Aorta (tissue), 5 donors: ENCODE data around the gene ZNF729. TPM values are rescaled to one million over a fixed set of nuclear protein-coding genes. Genes with fewer than 3 reads are reported as not detected.
A peak's percentile ranks its signal among the peaks of the same experiment; 100 is the strongest.
"Not testable (repeated sequence)": the region's sequence is repeated elsewhere in the genome, so short reads cannot be mapped to it uniquely, and the experiment has no call there.

Experiments
- ATAC-seq: fragments of 200-7000 bp; cut with Tn5 transposase; one replicate; pipeline ENCODE4 v1.9.1; 2022; ENCODE audit warnings: moderate library complexity; ENCODE audit not compliant: low FRiP score
- DNase-seq, 2 donors: peaks; one replicate each; pipeline ENCODE4 v3.0.0-alpha.2; 2020
- H3K27ac ChIP-seq, 2 donors: one replicate each; pipeline ENCODE4 v1.5.1; 2013; ENCODE audit warnings: low read length in 2 of 2, mild to moderate bottlenecking in 2 of 2, moderate library complexity in 2 of 2, control low read depth in 1 of 2, inconsistent platforms in 1 of 2, low read depth in 1 of 2
- H3K27me3 ChIP-seq, 2 donors: one replicate each; pipeline ENCODE4 v1.6.1; 2013; ENCODE audit warnings: control low read depth in 1 of 2, low read length in 1 of 2, mild to moderate bottlenecking in 1 of 2, moderate library complexity in 1 of 2; ENCODE audit not compliant: insufficient read depth in 2 of 2, control insufficient read depth in 1 of 2
- H3K36me3 ChIP-seq, 2 donors: one replicate each; pipeline ENCODE4 v1.6.1; 2013; ENCODE audit warnings: control low read depth in 1 of 2, low read length in 1 of 2, mild to moderate bottlenecking in 1 of 2; ENCODE audit not compliant: insufficient read depth in 2 of 2, control insufficient read depth in 1 of 2
- H3K4me1 ChIP-seq, 2 donors: one replicate each; pipeline ENCODE4 v1.6.1; 2013; ENCODE audit warnings: low read length in 2 of 2, control low read depth in 1 of 2, mild to moderate bottlenecking in 1 of 2, moderate library complexity in 1 of 2; ENCODE audit not compliant: insufficient read depth in 2 of 2, control insufficient read depth in 1 of 2
- H3K4me3 ChIP-seq, 2 donors: one replicate each; pipeline ENCODE4 v1.5.1; 2013; ENCODE audit warnings: low read length in 2 of 2, control low read depth in 1 of 2, mild to moderate bottlenecking in 1 of 2
- H3K9me3 ChIP-seq: one replicate; pipeline ENCODE4 v1.6.1; 2013; ENCODE audit warnings: mild to moderate bottlenecking, low read length; ENCODE audit not compliant: control insufficient read depth
- WGBS, 2 donors: extraction: QIAGEN DNeasy Blood & Tissue Kit; methylation state at CpG; one replicate each; pipeline ENCODE4 v1.1.7; 2013; 5-methylcytosine and 5-hydroxymethylcytosine counted together
- intact Hi-C, 2 donors: fragments of 100-400 bp; cut with DNase I; formaldehyde crosslinking; loops; one replicate each; pipeline versions ENCODE4 v1.14.2 to v1.15.0; 2022
- long read RNA-seq, 2 donors: library from polyadenylated mRNA; unstranded; transcript quantifications; one replicate each; pipeline ENCODE4 v2.0.0, GENCODE V29; 2020 to 2021
- polyA plus RNA-seq, 2 donors: library from polyadenylated mRNA; stranded (reverse); fragments of 200-250 nt; gene quantifications; one replicate each; pipeline ENCODE4 v1.2.3, GENCODE V29; 2013
- total RNA-seq, 2 donors: library from RNA; stranded (reverse); fragmentation: NEBNext Ultra II Directional; extraction: Animal tissue kit (Norgen Biotek cat#: 25700); gene quantifications; one replicate each; pipeline ENCODE4 v1.2.1, GENCODE V29; 2021
- donor health status: healthy with polysubstance abuse.
- donor health status: Bipolar disorder and iron deficiency.
- donor health status: DM: no; HTN: no; CAD: no.
- donor health status: DM: no; HTN: no; CAD: no.
- donor health status: DM: yes; HTN: yes; CAD: no.

The ZNF729 gene
- total RNA-seq, result not detected
- polyA plus RNA-seq, result not detected
- long read RNA-seq, donor 1, result 0 reads
- long read RNA-seq, donor 2, result 0 reads

GRCh38 chr19:22286151-22286810 is at the start of gene ZNF729:
Gene ZNF729 (plus strand): TSS chr19:22286441. CDS start chr19:22286526, 85 bp downstream.
- peaks cover 0 to 2% of the 10 kb centered on the region in 2 donors for H3K27me3 ChIP-seq
- H3K36me3 ChIP-seq, result no peaks in the 10 kb centered on the region
- H3K4me3 ChIP-seq, result no peak within 1 kb of the TSS
- H3K4me1 ChIP-seq, result no peaks in the 10 kb centered on the region
- DNase-seq (no peak), ATAC-seq (peak; percentile 38)
- 2 to 3% methylated on average over 31 to 32 of the region's 32 CpGs for WGBS, 2 donors
- intact Hi-C loops, result no loop called here
- no peak within 1 kb of the TSS for H3K27ac ChIP-seq
- peaks cover 2% of the 10 kb centered on the region for H3K9me3 ChIP-seq

- Histone ChIP-seq H3K27me3 (no peaks in the 10 kb centered on the region), H3K27ac (no peak overlapping the region), H3K4me3 (no peak overlapping the region), H3K9me3 (no peaks in the 10 kb centered on the region), H3K4me1 (no peaks in the 10 kb centered on the region), H3K36me3 (no peaks in the 10 kb centered on the region)
- intact Hi-C loops, result no loop called here
- ATAC-seq (no peak), DNase-seq (no peak)
Observed at GRCh38 chr19:22256856-22257255, 29.4 kb upstream of the ZNF729 start.

- no peaks in the 10 kb centered on the region for H3K9me3 ChIP-seq
- DNase-seq (no peak), ATAC-seq (no peak)
- H3K36me3 ChIP-seq, result no peaks in the 10 kb centered on the region
- WGBS, 2 donors, result 76 to 79% methylated on average over 2 of the region's 2 CpGs
- no peaks in the 10 kb centered on the region for H3K27me3 ChIP-seq
- H3K27ac ChIP-seq, result no peak overlapping the region
- intact Hi-C loops, result no loop called here
- no peak overlapping the region for H3K4me3 ChIP-seq
- H3K4me1 ChIP-seq, result no peaks in the 10 kb centered on the region
Observed at GRCh38 chr19:22257381-22257780, 28.9 kb upstream of the ZNF729 start.

GRCh38 chr19:22257916-22258315 is 28.3 kb upstream of the ZNF729 start:
- H3K9me3 ChIP-seq, result no peaks in the 10 kb centered on the region
- ATAC-seq, result no peak
- H3K4me1 ChIP-seq, result no peaks in the 10 kb centered on the region
- no peak overlapping the region for H3K27ac ChIP-seq
- no peaks in the 10 kb centered on the region for H3K36me3 ChIP-seq
- H3K4me3 ChIP-seq, result no peak overlapping the region
- no peak for DNase-seq
- no peaks in the 10 kb centered on the region for H3K27me3 ChIP-seq
- intact Hi-C loops, result no loop called here

- ATAC-seq (no peak), DNase-seq (no peak)
- Histone ChIP-seq H3K36me3 (no peaks in the 10 kb centered on the region), H3K4me3 (no peak overlapping the region), H3K27ac (no peak overlapping the region), H3K9me3 (no peaks in the 10 kb centered on the region), H3K27me3 (no peaks in the 10 kb centered on the region), H3K4me1 (no peaks in the 10 kb centered on the region)
- intact Hi-C loops, result no loop called here
- 85 to 88% methylated on average over 2 of the region's 2 CpGs for WGBS, 2 donors
Observed at GRCh38 chr19:22260499-22260898, 25.7 kb upstream of the ZNF729 start.

- DNase-seq, result no peak
- intact Hi-C loops, result no loop called here
- Histone ChIP-seq H3K9me3 (peaks cover 1% of the 10 kb centered on the region), H3K36me3 (no peaks in the 10 kb centered on the region), H3K27me3 (no peaks in the 10 kb centered on the region), H3K27ac (no peak overlapping the region), H3K4me1 (no peaks in the 10 kb centered on the region), H3K4me3 (no peak overlapping the region)
- 7 to 9% methylated on average over 20 to 37 of the region's 37 CpGs for WGBS, 2 donors
- ATAC-seq, result no peak
Observed at GRCh38 chr19:22261596-22261995, 24.6 kb upstream of the ZNF729 start.

GRCh38 chr19:22263121-22263520 is 23.1 kb upstream of the ZNF729 start:
- no peak overlapping the region for H3K27ac ChIP-seq
- DNase-seq (no peak), ATAC-seq (no peak)
- H3K36me3 ChIP-seq, result no peaks in the 10 kb centered on the region
- no peak overlapping the region for H3K4me3 ChIP-seq
- intact Hi-C loops, result no loop called here
- peaks cover 1% of the 10 kb centered on the region for H3K9me3 ChIP-seq
- WGBS, 2 donors, result 88 to 89% methylated on average over 5 of the region's 5 CpGs
- H3K27me3 ChIP-seq, result no peaks in the 10 kb centered on the region
- H3K4me1 ChIP-seq, result no peaks in the 10 kb centered on the region

GRCh38 chr19:22321554-22321953 is 35.3 kb downstream of the ZNF729 start:
- DNase-seq, result peak in 1 of 2 donors; percentile 75
- ATAC-seq, H3K4me3 ChIP-seq, H3K4me1 ChIP-seq, H3K27ac ChIP-seq, intact Hi-C loops, H3K27me3 ChIP-seq, H3K9me3 ChIP-seq, H3K36me3 ChIP-seq: not testable (repeated sequence)
- WGBS, 2 donors, result 93% methylated on average over 27 of the region's 27 CpGs

- 79 to 82% methylated on average over 4 of the region's 4 CpGs for WGBS, 2 donors
- ATAC-seq, result no peak
- H3K36me3 ChIP-seq, result no peaks in the 10 kb centered on the region
- H3K27ac ChIP-seq, result no peak overlapping the region
- no peak overlapping the region for H3K4me3 ChIP-seq
- no peaks in the 10 kb centered on the region for H3K27me3 ChIP-seq
- H3K4me1 ChIP-seq, result no peaks in the 10 kb centered on the region
- no peaks in the 10 kb centered on the region for H3K9me3 ChIP-seq
- intact Hi-C loops, result no loop called here
- no peak for DNase-seq
Observed at GRCh38 chr19:22326219-22326618, 40.0 kb downstream of the ZNF729 start.
